SJCRH30 (cell line): ENCODE data around the gene DIS3L2. TPM values are rescaled to one million over a fixed set of nuclear protein-coding genes. Genes with fewer than 3 reads are reported as not detected.

Experiments used
- DNase-seq, 2 experiments: peaks; one replicate each; pipeline ENCODE4 v3.0.0-alpha.2; 2015 to 2020
- H3K27ac ChIP-seq: fragments of 250-450 bp; sonication (Bioruptor Pico); 2 replicates; pipeline ENCODE4 v1.5.1; 2020; ENCODE audit warnings: mild to moderate bottlenecking, moderate library complexity
- H3K27me3 ChIP-seq: fragments of 250-450 bp; sonication (Bioruptor Pico); 2 replicates; pipeline ENCODE4 v1.5.1; 2020; ENCODE audit warnings: mild to moderate bottlenecking, moderate library complexity
- H3K36me3 ChIP-seq: fragments of 250-450 bp; sonication (Bioruptor Pico); 2 replicates; pipeline ENCODE4 v1.5.1; 2020; ENCODE audit warnings: mild to moderate bottlenecking, moderate library complexity
- H3K4me1 ChIP-seq: fragments of 250-450 bp; sonication (Bioruptor Pico); 2 replicates; pipeline ENCODE4 v1.5.1; 2020; ENCODE audit warnings: mild to moderate bottlenecking, moderate library complexity
- H3K4me3 ChIP-seq: fragments of 250-450 bp; sonication (Bioruptor Pico); 2 replicates; pipeline ENCODE4 v1.5.1; 2020; ENCODE audit warnings: mild to moderate bottlenecking, moderate library complexity
- H3K9me3 ChIP-seq: fragments of 250-450 bp; sonication (Bioruptor Pico); replicated peaks from 2 replicates; pipeline ENCODE4 v1.5.1; 2020; ENCODE audit warnings: mild to moderate bottlenecking, moderate library complexity
- total RNA-seq: library from RNA; depleted of rRNA; stranded (reverse); fragments of >200 nt; shearing (Covaris generic); gene quantifications from 2 replicates; pipeline ENCODE4 v1.2.3, GENCODE V29; 2014

Gene DIS3L2
- total RNA-seq, 1 experiment from 2014 or later = 33.2 TPM

GRCh38 chr2:232265329-232265728, 303.8 kb downstream of the DIS3L2 start:
- H3K4me3 ChIP-seq = no peak overlapping the region
- no peak overlapping the region for H3K27ac ChIP-seq
- peaks cover 6% of the 10 kb centered on the region for H3K4me1 ChIP-seq
- no peak for DNase-seq
- H3K27me3 ChIP-seq = no peaks in the 10 kb centered on the region
- peaks cover 22% of the 10 kb centered on the region for H3K36me3 ChIP-seq
- no peaks in the 10 kb centered on the region for H3K9me3 ChIP-seq

GRCh38 chr2:232268636-232269165, 307.2 kb downstream of the DIS3L2 start:
- H3K36me3 ChIP-seq = peaks cover 10% of the 10 kb centered on the region; the same call in 1 of the 2 replicates
- no peak for DNase-seq

GRCh38 chr2:232269867-232270266, 308.4 kb downstream of the DIS3L2 start:
- DNase-seq = no peak
- H3K36me3 ChIP-seq = peaks cover 6% of the 10 kb centered on the region; the same call in 1 of the 2 replicates
- no peak overlapping the region for H3K27ac ChIP-seq

More at GRCh38 chr2:232268636-232269165, 307.2 kb downstream of the DIS3L2 start:
- Histone ChIP-seq H3K4me1 (no peaks in the 10 kb centered on the region), H3K27ac (no peak overlapping the region), H3K9me3 (no peaks in the 10 kb centered on the region), H3K27me3 (no peaks in the 10 kb centered on the region), H3K4me3 (no peak overlapping the region)

GRCh38 chr2:232273903-232274643, 312.6 kb downstream of the DIS3L2 start:
- H3K36me3 ChIP-seq = peaks cover 3% of the 10 kb centered on the region; the same call in 1 of the 2 replicates
- H3K27ac ChIP-seq = no peak overlapping the region
- no peak for DNase-seq
- H3K4me3 ChIP-seq = no peak overlapping the region
- H3K27me3 ChIP-seq = no peaks in the 10 kb centered on the region
- no peaks in the 10 kb centered on the region for H3K9me3 ChIP-seq
- no peaks in the 10 kb centered on the region for H3K4me1 ChIP-seq

More at GRCh38 chr2:232269867-232270266, 308.4 kb downstream of the DIS3L2 start:
- Histone ChIP-seq H3K4me1 (no peaks in the 10 kb centered on the region), H3K4me3 (no peak overlapping the region), H3K27me3 (no peaks in the 10 kb centered on the region), H3K9me3 (no peaks in the 10 kb centered on the region)

GRCh38 chr2:232275670-232276069, 314.2 kb downstream of the DIS3L2 start:
- Histone ChIP-seq H3K27ac (no peak overlapping the region), H3K9me3 (no peaks in the 10 kb centered on the region), H3K27me3 (no peaks in the 10 kb centered on the region), H3K4me1 (no peaks in the 10 kb centered on the region), H3K4me3 (no peak overlapping the region), H3K36me3 (no peaks in the 10 kb centered on the region)
- no peak for DNase-seq

GRCh38 chr2:232276084-232276732, 314.7 kb downstream of the DIS3L2 start:
- no peaks in the 10 kb centered on the region for H3K36me3 ChIP-seq
- no peaks in the 10 kb centered on the region for H3K9me3 ChIP-seq
- no peak for DNase-seq
- H3K27me3 ChIP-seq = no peaks in the 10 kb centered on the region
- no peak overlapping the region for H3K4me3 ChIP-seq
- H3K4me1 ChIP-seq = no peaks in the 10 kb centered on the region
- no peak overlapping the region for H3K27ac ChIP-seq

- no peaks in the 10 kb centered on the region for H3K9me3 ChIP-seq
- H3K27me3 ChIP-seq = no peaks in the 10 kb centered on the region
- no peak for DNase-seq
- no peak overlapping the region for H3K4me3 ChIP-seq
- no peaks in the 10 kb centered on the region for H3K36me3 ChIP-seq
- no peak overlapping the region for H3K27ac ChIP-seq
- no peaks in the 10 kb centered on the region for H3K4me1 ChIP-seq
Measured at GRCh38 chr2:232276733-232277313, 315.3 kb downstream of the DIS3L2 start.

- Histone ChIP-seq H3K4me1 (no peaks in the 10 kb centered on the region), H3K36me3 (no peaks in the 10 kb centered on the region), H3K27ac (no peak overlapping the region), H3K9me3 (no peaks in the 10 kb centered on the region), H3K4me3 (no peak overlapping the region), H3K27me3 (no peaks in the 10 kb centered on the region)
- no peak for DNase-seq
Measured at GRCh38 chr2:232278534-232278933, 317.0 kb downstream of the DIS3L2 start.

GRCh38 chr2:232280341-232280740, 318.8 kb downstream of the DIS3L2 start:
- H3K27ac ChIP-seq = no peak overlapping the region
- H3K4me1 ChIP-seq = no peaks in the 10 kb centered on the region
- no peak overlapping the region for H3K4me3 ChIP-seq
- H3K9me3 ChIP-seq = no peaks in the 10 kb centered on the region
- no peaks in the 10 kb centered on the region for H3K36me3 ChIP-seq
- no peak for DNase-seq
- no peaks in the 10 kb centered on the region for H3K27me3 ChIP-seq

GRCh38 chr2:232281858-232282507, 320.5 kb downstream of the DIS3L2 start:
- H3K9me3 ChIP-seq = no peaks in the 10 kb centered on the region
- no peaks in the 10 kb centered on the region for H3K36me3 ChIP-seq
- no peaks in the 10 kb centered on the region for H3K4me1 ChIP-seq
- no peak overlapping the region for H3K4me3 ChIP-seq
- no peak overlapping the region for H3K27ac ChIP-seq
- no peaks in the 10 kb centered on the region for H3K27me3 ChIP-seq
- no peak for DNase-seq

- DNase-seq = no peak
Measured at GRCh38 chr2:232282508-232283055, 321.1 kb downstream of the DIS3L2 start.

GRCh38 chr2:232286001-232286868, 324.7 kb downstream of the DIS3L2 start:
- Histone ChIP-seq H3K36me3 (no peaks in the 10 kb centered on the region; the same call in 1 of the 2 replicates), H3K4me1 (no peaks in the 10 kb centered on the region), H3K9me3 (no peaks in the 10 kb centered on the region), H3K27me3 (no peaks in the 10 kb centered on the region), H3K27ac (no peak overlapping the region), H3K4me3 (no peak overlapping the region)
- DNase-seq = no peak

More at GRCh38 chr2:232282508-232283055, 321.1 kb downstream of the DIS3L2 start:
- no peaks in the 10 kb centered on the region for H3K9me3 ChIP-seq
- H3K36me3 ChIP-seq = no peaks in the 10 kb centered on the region
- no peak overlapping the region for H3K27ac ChIP-seq
- no peaks in the 10 kb centered on the region for H3K4me1 ChIP-seq
- H3K27me3 ChIP-seq = no peaks in the 10 kb centered on the region
- no peak overlapping the region for H3K4me3 ChIP-seq

GRCh38 chr2:232287316-232287715, 325.8 kb downstream of the DIS3L2 start:
- Histone ChIP-seq H3K27me3 (no peaks in the 10 kb centered on the region), H3K9me3 (no peaks in the 10 kb centered on the region), H3K36me3 (no peaks in the 10 kb centered on the region; the same call in 1 of the 2 replicates), H3K4me3 (no peak overlapping the region), H3K4me1 (peaks cover 7% of the 10 kb centered on the region), H3K27ac (no peak overlapping the region)
- DNase-seq = no peak
